GM12878 (cell line): ENCODE measurements around the gene COX4I2. TPM values are rescaled to one million over a fixed set of nuclear protein-coding genes. Genes with fewer than 3 reads are reported as not detected.

ENCODE experiments used
- ATAC-seq: fragments of 200-7000 bp; cut with Tn5 transposase; 3 replicates; pipeline ENCODE4 v1.9.1; 2020; ENCODE audit warnings: mild to moderate bottlenecking, moderate library complexity
- BruUV-seq: library from RNA; stranded (reverse); fragments of 400-500 nt; replicated peaks from 2 replicates; lab custom pipeline; 2021; lab: Mats Ljungman, UMichigan
- CTCF ChIA-PET: fragments of 300-600 bp; sonication (Branson Sonifier 250); formaldehyde crosslinking; extraction: SDS; loops from one replicate; lab custom pipeline; 2021; ENCODE audit warnings: inconsistent platforms; lab: Yijun Ruan, JAX
- POLR2A ChIA-PET: fragments of 350-600 bp; formaldehyde crosslinking; extraction: SDS; loops from one replicate; lab custom pipeline; 2021; ENCODE audit warnings: inconsistent platforms; lab: Charles Lee
- RAD21 ChIA-PET: fragments of 300-600 bp; sonication (Branson Sonifier 250); formaldehyde crosslinking; loops from one replicate; lab custom pipeline; 2023; ENCODE audit warnings: antibody characterized with exemption; ENCODE audit not compliant: unreplicated experiment; lab: Charles Lee
- SMC1A ChIA-PET: fragments of 300-600 bp; sonication (Branson Sonifier 250); formaldehyde crosslinking; loops from one replicate; lab custom pipeline; 2023; ENCODE audit not compliant: unreplicated experiment, uncharacterized antibody; lab: Charles Lee
- DNase-seq: peaks from one replicate; pipeline ENCODE4 v3.0.0-alpha.2; 2011; ENCODE audit warnings: low read depth, low spot score
- FAIRE-seq: peaks from 3 replicates; lab custom pipeline; 2011; peaks lifted over from hg19 to GRCh38; lab: Jason Lieb, UNC
- H2AFZ ChIP-seq: 2 replicates; pipeline ENCODE4 v1.6.0; 2011; ENCODE audit warnings: low read depth, low read length, control low read depth; ENCODE audit not compliant: control insufficient read depth
- H3K27ac ChIP-seq: 2 replicates; pipeline ENCODE4 v1.5.1; 2011; ENCODE audit warnings: control low read depth; ENCODE audit not compliant: control insufficient read depth, insufficient read depth
- H3K27me3 ChIP-seq, 2 experiments: replicated peaks in 1 of 2; 2 replicates each; pipeline versions ENCODE4 v1.6.0 to v1.6.1; 2011; ENCODE audit warnings: low read length in 1 of 2; ENCODE audit not compliant: control insufficient read depth in 2 of 2, insufficient read depth in 2 of 2
- H3K36me3 ChIP-seq, 2 experiments: 2 replicates each; pipeline ENCODE4 v1.5.1; 2011; ENCODE audit warnings: low read length in 1 of 2; ENCODE audit not compliant: control insufficient read depth in 2 of 2, insufficient read depth in 2 of 2
- H3K4me1 ChIP-seq: 2 replicates; pipeline ENCODE4 v1.6.1; 2011; ENCODE audit warnings: mild to moderate bottlenecking, low read length, moderate library complexity, mixed read lengths; ENCODE audit not compliant: control insufficient read depth, insufficient read depth
- H3K4me2 ChIP-seq: 2 replicates; pipeline ENCODE4 v1.6.0; 2011; ENCODE audit warnings: control low read depth; ENCODE audit not compliant: control insufficient read depth, insufficient read depth
- H3K4me3 ChIP-seq: fragments of 200-600 bp; sonication (generic); 2 replicates; pipeline ENCODE4 v1.5.1; 2016
- H3K79me2 ChIP-seq: 2 replicates; pipeline ENCODE4 v1.6.0; 2011; ENCODE audit warnings: low read length; ENCODE audit not compliant: control insufficient read depth, insufficient read depth
- H3K9ac ChIP-seq: 2 replicates; pipeline ENCODE4 v1.8.0; 2011; ENCODE audit warnings: low read length, control low read depth, mixed read lengths; ENCODE audit not compliant: control insufficient read depth, insufficient read depth
- H3K9me3 ChIP-seq: replicated peaks from 3 replicates; pipeline ENCODE4 v1.5.1; 2011; ENCODE audit warnings: mild to moderate bottlenecking, low read length; ENCODE audit not compliant: control insufficient read depth, insufficient read depth
- H4K20me1 ChIP-seq: 2 replicates; pipeline ENCODE4 v1.6.0; 2011; ENCODE audit not compliant: control insufficient read depth, insufficient read depth
- GABPA ChIP-seq: IDR thresholded peaks from 2 replicates; pipeline ENCODE4 v1.6.1; 2014; ENCODE audit warnings: antibody characterized with exemption, low read depth, mild to moderate bottlenecking, inconsistent platforms
- HDAC6 ChIP-seq: fragments of 200-600 bp; sonication (generic); IDR thresholded peaks from one replicate; pipeline ENCODE4 v1.8.0; 2017; ENCODE audit warnings: antibody characterized with exemption; ENCODE audit not compliant: unreplicated experiment
- JUND ChIP-seq: IDR thresholded peaks from 2 replicates; pipeline ENCODE4 v1.6.1; 2012; ENCODE audit warnings: low read depth, mild to moderate bottlenecking, low read length, improper control_type of control experiment, moderate library complexity
- MEF2A ChIP-seq: IDR thresholded peaks from 2 replicates; pipeline ENCODE4 v1.6.1; 2011; ENCODE audit warnings: low read depth, mild to moderate bottlenecking, low read length, moderate library complexity; ENCODE audit not compliant: insufficient read depth
- MXI1 ChIP-seq: fragments of 150-350 bp; IDR thresholded peaks from 2 replicates; pipeline ENCODE4 v1.6.1; 2011; ENCODE audit warnings: low read depth, mild to moderate bottlenecking, inconsistent platforms, low read length, improper control_type of control experiment
- NFIC ChIP-seq: IDR thresholded peaks from 2 replicates; pipeline ENCODE4 v1.6.1; 2012; ENCODE audit warnings: low read depth, mild to moderate bottlenecking, inconsistent platforms, low read length, moderate library complexity
- RBBP5 ChIP-seq: fragments of 200-600 bp; sonication (generic); conservative IDR thresholded peaks from 2 replicates; pipeline ENCODE4 v1.6.1; 2016
- RUNX3 ChIP-seq: IDR thresholded peaks from 2 replicates; pipeline ENCODE4 v1.6.1; 2012; ENCODE audit warnings: low read length, inconsistent platforms
- SMARCA5 ChIP-seq: fragments of 450-650 bp; IDR thresholded peaks from 2 replicates; pipeline ENCODE4 v1.6.1; 2017; ENCODE audit warnings: mild to moderate bottlenecking
- TAF1 ChIP-seq: IDR thresholded peaks from 2 replicates; pipeline ENCODE4 v1.6.1; 2011; ENCODE audit warnings: mild to moderate bottlenecking, low read depth, low read length, borderline replicate concordance
- ZNF217 ChIP-seq: fragments of 450-650 bp; IDR thresholded peaks from 2 replicates; pipeline ENCODE4 v1.6.1; 2017; ENCODE audit warnings: antibody characterized with exemption, mild to moderate bottlenecking
- WGBS: methylation state at CpG from one replicate; pipeline ENCODE4 v1.1.6; 2016; ENCODE audit warnings: low lambda C conversion rate; ENCODE audit not compliant: insufficient replicate concordance, insufficient coverage; ENCODE audit errors: missing lambda C conversion rate; 5-methylcytosine and 5-hydroxymethylcytosine counted together
- in situ Hi-C: fragments of 300-500 bp; cut with MboI; formaldehyde crosslinking; loops from 9 replicates; pipeline ENCODE4 v1.14.3; 2018; ENCODE audit warnings: mixed read lengths
- intact Hi-C: fragments of 100-400 bp; cut with micrococcal nuclease; formaldehyde crosslinking; loops from one replicate; pipeline ENCODE4 v1.14.2; 2022; ENCODE audit not compliant: unreplicated experiment
- polyA plus RNA-seq, 11 experiments: library from polyadenylated mRNA; depleted of rRNA in 4 of 11; unstranded in 6 of 11; stranded (reverse) in 5 of 11; fragments of >200 nt; fragmentation: Nextera tagmentation in 4 of 11; fragmentation: Illumina TruSeq in 1 of 11; extraction: Ambion mirVana in 4 of 11; extraction: Trizol in 1 of 11; gene quantifications; 1 replicate in 1 of 11; 2 replicates in 10 of 11; pipeline versions ENCODE4 v1.2.1 to v1.2.3, GENCODE V29; 2011 to 2016; ENCODE audit warnings: inconsistent platforms in 2 of 11, missing spikeins in 2 of 11, low read depth in 1 of 11
- total RNA-seq, 4 experiments: library from RNA; depleted of rRNA in 3 of 4; stranded (reverse); fragments of >200 nt in 3 of 4; fragmentation: Illumina TruSeq in 1 of 4; extraction: Trizol in 1 of 4; gene quantifications; 2 replicates each; pipeline versions ENCODE4 v1.2.1 to v1.2.3, GENCODE V29; 2013 to 2021

Gene COX4I2
- total and polyA plus RNA-seq, 10 of the 15 experiments (the other 5 are each of a cell fraction or from before 2014, with no cell fraction given), result not detected

GRCh38 chr20:31606804-31607639, 30.7 kb upstream of the COX4I2 start:
- H3K36me3 ChIP-seq, result no peaks in the 10 kb centered on the region
- H3K27ac ChIP-seq, result no peak overlapping the region
- 57% methylated on average over 8 of the region's 8 CpGs for WGBS
- no peak for FAIRE-seq
- in situ Hi-C loops, result loop anchor here (5.0 kb wide), 1 partner anchor 35 kb away; no protein-coding TSS in a partner anchor
- no peaks in the 10 kb centered on the region for H4K20me1 ChIP-seq
- peaks cover 21% of the 10 kb centered on the region for H3K4me1 ChIP-seq
- intact Hi-C loops, result no loop called here
- H3K79me2 ChIP-seq, result no peaks in the 10 kb centered on the region
- ATAC-seq, result no peak
- H3K4me3 ChIP-seq, result no peak overlapping the region
- TF ChIP-seq RUNX3 (no peak), HDAC6 (no peak), MXI1 (no peak), MEF2A (no peak), RBBP5 (no peak), GABPA (no peak), NFIC (no peak), JUND (no peak), TAF1 (no peak), ZNF217 (no peak), SMARCA5 (no peak)
- no peak overlapping the region for H3K4me2 ChIP-seq
- BruUV-seq, result no TSS peak
- ChIA-PET SMC1A (interaction anchor here (0.7 kb wide), 1 partner anchor 44 kb away, joined by 3 read pairs; no protein-coding TSS in a partner anchor), RAD21 (interaction anchor here (0.6 kb wide), 1 partner anchor 50 kb away, joined by 3 read pairs; no protein-coding TSS in a partner anchor), POLR2A (interaction anchor here (0.5 kb wide), 1 partner anchor 93 kb away, joined by 3 read pairs; the partner anchor contains the start of gene HM13), CTCF (interaction anchor here (18.6 kb wide), 1 partner anchor 43 kb away, joined by 958 read pairs; no protein-coding TSS in a partner anchor)
- no peak overlapping the region for H3K9ac ChIP-seq
- H2AFZ ChIP-seq, result no peak overlapping the region
- no peak for DNase-seq
- no peaks in the 10 kb centered on the region; the same call in 2 of the 3 replicates for H3K9me3 ChIP-seq
- H3K27me3 ChIP-seq, result peaks cover 10 to 18% of the 10 kb centered on the region in 2 experiments
